Activated B cell treated with CpG ODN at 0.5 μM for 24 hours (primary cell): ENCODE results near the gene VAC14. TPM values are rescaled to one million over a fixed set of nuclear protein-coding genes. Genes with fewer than 3 reads are reported as not detected.
"Not testable (repeated sequence)": the region's sequence is repeated elsewhere in the genome, so short reads cannot be mapped to it uniquely, and the experiment has no call there.

Experiments used
- ATAC-seq: fragments of 200-7000 bp; cut with Tn5 transposase; one replicate; pipeline ENCODE4 v1.10.0; 2021; ENCODE audit warnings: low read depth, mild to moderate bottlenecking, moderate library complexity
- CTCF ChIA-PET: fragments of 350-600 bp; sonication (Branson Sonifier 250); formaldehyde crosslinking; loops from one replicate; lab custom pipeline; 2021; ENCODE audit warnings: antibody characterized with exemption; lab: Charles Lee
- POLR2A ChIA-PET: fragments of 350-600 bp; sonication (Branson Sonifier 250); formaldehyde crosslinking; loops from one replicate; lab custom pipeline; 2021; ENCODE audit warnings: antibody characterized with exemption; lab: Charles Lee
- DNase-seq: peaks from one replicate; pipeline ENCODE4 v3.0.0; 2022
- H3K27ac Mint-ChIP-seq: one replicate; pipeline ENCODE4 v1.8.0; 2020; ENCODE audit warnings: mixed read lengths
- H3K27me3 Mint-ChIP-seq: one replicate; pipeline ENCODE4 v1.8.0; 2021; ENCODE audit warnings: mixed read lengths
- H3K36me3 Mint-ChIP-seq: one replicate; pipeline ENCODE4 v1.8.0; 2021; ENCODE audit warnings: low read depth, mixed read lengths
- H3K4me1 Mint-ChIP-seq: one replicate; pipeline ENCODE4 v1.8.0; 2021; ENCODE audit warnings: mixed read lengths
- H3K4me3 Mint-ChIP-seq: one replicate; pipeline ENCODE4 v1.8.0; 2020; ENCODE audit warnings: mild to moderate bottlenecking, mixed read lengths
- H3K9me3 Mint-ChIP-seq: one replicate; pipeline ENCODE4 v1.8.0; 2020; ENCODE audit warnings: mixed read lengths
- intact Hi-C: fragments of 100-400 bp; cut with micrococcal nuclease; formaldehyde crosslinking; loops from one replicate; pipeline ENCODE4 v1.15.1; 2024
- total RNA-seq: library from RNA; stranded (reverse); gene quantifications from 2 replicates; pipeline ENCODE4 v1.2.3, GENCODE V29; 2022
- TF ChIP-seq, protein P1 (sequence below): fragments of 200-600 bp; IDR thresholded peaks from one replicate; pipeline ENCODE4 v1.8.0; 2022; ENCODE audit warnings: antibody characterized with exemption, mild to moderate bottlenecking

Gene VAC14
- total RNA-seq, 1 donor from 2014 or later = 53.4 TPM

DNA sequence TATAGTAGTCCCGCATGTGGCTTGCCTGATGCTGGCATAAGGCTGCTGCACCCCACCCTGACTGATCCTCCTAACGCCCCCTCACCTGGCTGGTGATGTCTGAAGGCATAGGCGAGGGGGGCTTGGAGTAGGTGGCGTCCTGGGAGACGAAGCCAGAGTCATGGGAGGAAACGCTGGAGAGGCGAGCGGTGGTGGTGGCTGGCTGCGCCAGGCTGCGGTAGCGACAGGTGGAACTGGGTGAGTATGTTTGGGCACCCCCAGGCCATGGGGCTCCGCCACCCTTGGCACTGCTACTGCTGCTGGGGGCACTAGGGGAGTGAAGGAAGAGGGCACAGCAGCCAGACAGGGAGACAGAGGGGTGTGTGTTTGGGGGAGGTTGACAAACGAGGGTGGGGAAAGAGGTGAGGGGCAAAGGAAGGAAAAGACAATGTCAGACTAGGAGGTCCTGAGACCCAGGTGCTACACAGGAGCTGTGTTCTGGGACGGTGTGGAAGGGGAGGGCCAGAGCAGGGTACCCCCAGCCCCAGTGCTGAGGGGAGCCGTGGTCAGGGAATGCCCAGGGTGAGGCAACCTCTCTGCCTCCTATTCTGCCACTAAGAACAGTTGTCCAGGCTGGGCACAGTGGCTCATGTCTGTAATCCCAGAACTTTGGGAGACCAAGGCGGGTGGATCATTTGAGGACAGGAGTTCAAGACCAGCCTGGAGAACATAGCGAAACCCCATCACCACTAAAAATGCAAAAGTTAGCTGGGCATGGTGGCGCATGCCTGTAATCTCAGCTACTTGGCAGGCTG, 126.5 kb downstream of the VAC14 start:
- intact Hi-C loops = no loop called here
- H3K4me3 Mint-ChIP-seq = no peak overlapping the region
- ChIA-PET POLR2A (no interaction called here), CTCF (no interaction called here)
- H3K27me3 Mint-ChIP-seq = no peaks in the 10 kb centered on the region
- no peaks in the 10 kb centered on the region for H3K36me3 Mint-ChIP-seq
- no peak for ATAC-seq
- TF ChIP-seq, protein P1, sequence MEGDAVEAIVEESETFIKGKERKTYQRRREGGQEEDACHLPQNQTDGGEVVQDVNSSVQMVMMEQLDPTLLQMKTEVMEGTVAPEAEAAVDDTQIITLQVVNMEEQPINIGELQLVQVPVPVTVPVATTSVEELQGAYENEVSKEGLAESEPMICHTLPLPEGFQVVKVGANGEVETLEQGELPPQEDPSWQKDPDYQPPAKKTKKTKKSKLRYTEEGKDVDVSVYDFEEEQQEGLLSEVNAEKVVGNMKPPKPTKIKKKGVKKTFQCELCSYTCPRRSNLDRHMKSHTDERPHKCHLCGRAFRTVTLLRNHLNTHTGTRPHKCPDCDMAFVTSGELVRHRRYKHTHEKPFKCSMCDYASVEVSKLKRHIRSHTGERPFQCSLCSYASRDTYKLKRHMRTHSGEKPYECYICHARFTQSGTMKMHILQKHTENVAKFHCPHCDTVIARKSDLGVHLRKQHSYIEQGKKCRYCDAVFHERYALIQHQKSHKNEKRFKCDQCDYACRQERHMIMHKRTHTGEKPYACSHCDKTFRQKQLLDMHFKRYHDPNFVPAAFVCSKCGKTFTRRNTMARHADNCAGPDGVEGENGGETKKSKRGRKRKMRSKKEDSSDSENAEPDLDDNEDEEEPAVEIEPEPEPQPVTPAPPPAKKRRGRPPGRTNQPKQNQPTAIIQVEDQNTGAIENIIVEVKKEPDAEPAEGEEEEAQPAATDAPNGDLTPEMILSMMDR = no peak
- no peak overlapping the region for H3K27ac Mint-ChIP-seq
- no peaks in the 10 kb centered on the region for H3K4me1 Mint-ChIP-seq
- no peak for DNase-seq
- no peaks in the 10 kb centered on the region for H3K9me3 Mint-ChIP-seq

DNA sequence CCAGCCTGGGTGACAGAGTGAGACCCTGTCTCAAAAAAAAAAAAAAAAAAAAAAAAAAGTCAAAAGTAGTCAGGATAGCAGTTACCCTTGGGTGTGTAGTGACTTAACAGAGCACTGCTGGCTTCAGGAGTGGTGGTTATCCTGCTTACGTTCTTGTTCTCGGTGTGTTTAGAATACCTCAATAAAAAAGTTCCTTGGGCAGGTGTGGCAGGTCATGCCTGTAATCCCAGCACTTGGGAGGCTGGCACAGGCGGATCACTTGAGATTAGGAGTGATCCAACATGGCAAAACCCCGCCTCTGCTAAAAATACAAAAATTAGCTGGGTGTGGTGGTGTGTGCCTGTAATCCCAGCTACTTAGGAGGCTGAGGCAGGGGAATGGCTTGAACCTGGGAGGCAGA, 130.0 kb downstream of the VAC14 start:
- intact Hi-C loops, POLR2A ChIA-PET, H3K9me3 Mint-ChIP-seq, H3K4me3 Mint-ChIP-seq, DNase-seq, CTCF ChIA-PET, H3K27ac Mint-ChIP-seq, H3K27me3 Mint-ChIP-seq, H3K36me3 Mint-ChIP-seq, H3K4me1 Mint-ChIP-seq, ATAC-seq: not testable (repeated sequence)

DNA sequence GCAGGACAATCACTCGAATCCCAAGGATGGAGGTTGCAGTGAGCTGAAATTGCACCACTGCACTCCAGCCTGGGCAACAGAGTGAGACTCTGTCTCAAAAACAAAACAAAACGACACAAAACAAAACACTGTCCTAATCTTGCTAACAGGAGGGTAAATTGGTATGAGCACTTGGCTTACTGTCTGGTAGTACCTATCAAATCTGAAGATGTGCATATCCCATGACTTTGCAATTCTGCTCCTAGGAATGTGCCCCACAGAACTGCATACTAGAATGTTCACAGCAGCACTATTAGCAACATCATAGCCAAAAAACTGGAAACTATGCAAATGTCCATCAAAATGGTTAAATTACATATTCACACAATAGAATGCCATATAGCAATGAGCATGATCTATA, 130.8 kb downstream of the VAC14 start:
- intact Hi-C loops = no loop called here
- TF ChIP-seq, protein P1 = no peak
- no peak for ATAC-seq
- H3K9me3 Mint-ChIP-seq = no peaks in the 10 kb centered on the region
- CTCF ChIA-PET = no interaction called here
- DNase-seq = no peak
- POLR2A ChIA-PET = no interaction called here
- H3K27me3 Mint-ChIP-seq = no peaks in the 10 kb centered on the region
- no peak overlapping the region for H3K4me3 Mint-ChIP-seq
- H3K27ac Mint-ChIP-seq = no peak overlapping the region
- peaks cover 11% of the 10 kb centered on the region for H3K36me3 Mint-ChIP-seq
- no peaks in the 10 kb centered on the region for H3K4me1 Mint-ChIP-seq

DNA sequence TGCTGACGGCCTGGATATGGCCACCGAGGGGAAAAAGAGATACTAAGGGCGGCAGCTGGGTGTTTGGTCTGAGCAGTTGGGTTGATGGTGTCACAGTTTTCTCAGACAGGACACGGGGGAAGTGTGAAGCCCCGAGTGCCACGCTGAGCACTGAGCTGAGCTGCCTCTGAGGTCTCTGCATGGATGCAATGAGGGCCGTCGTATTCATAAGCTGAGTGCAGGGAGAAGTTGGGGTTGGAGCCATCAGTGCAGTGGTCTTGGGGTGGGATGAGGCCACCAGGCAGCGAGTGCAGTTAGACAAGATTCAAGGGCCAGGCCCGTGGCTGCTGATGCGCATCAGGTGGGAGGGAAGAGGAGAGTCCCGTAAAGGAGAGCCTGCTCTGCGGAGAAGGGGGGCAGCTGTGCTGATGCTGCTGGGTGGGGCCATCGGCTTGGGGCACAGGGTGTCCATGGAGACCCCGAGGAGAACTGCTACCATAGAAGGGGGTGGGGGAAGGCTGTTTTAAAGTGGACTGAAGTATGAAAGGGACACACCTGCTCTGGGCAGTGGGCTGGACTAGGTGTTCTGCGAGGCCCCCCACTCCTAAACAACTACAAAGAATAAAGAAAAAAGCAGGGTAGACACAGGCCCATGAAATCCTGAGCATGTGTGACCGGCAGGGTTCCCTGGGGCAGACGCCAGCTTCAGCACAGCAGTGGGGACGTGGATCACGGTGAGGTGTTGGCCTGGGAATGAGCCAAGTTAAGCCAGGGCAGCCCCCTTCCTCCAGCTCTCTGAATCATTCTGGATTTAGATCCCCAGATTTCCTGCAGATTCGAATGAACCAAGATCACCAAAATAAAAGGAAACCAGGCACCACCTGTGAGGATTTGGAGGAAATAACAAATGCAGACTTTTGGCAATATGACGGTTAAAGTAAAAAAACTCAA, 134.9 kb downstream of the VAC14 start:
- Mint-ChIP-seq H3K9me3 (no peaks in the 10 kb centered on the region), H3K4me1 (no peaks in the 10 kb centered on the region), H3K36me3 (peaks cover 11% of the 10 kb centered on the region), H3K27me3 (no peaks in the 10 kb centered on the region), H3K4me3 (no peak overlapping the region), H3K27ac (no peak overlapping the region)
- intact Hi-C loops = no loop called here
- ATAC-seq = no peak
- DNase-seq = no peak
- ChIA-PET CTCF (interaction anchor here (0.6 kb wide), 1 partner anchor 13 kb away, joined by 3 read pairs; no protein-coding TSS in a partner anchor), POLR2A (no interaction called here)
- TF ChIP-seq, protein P1 = no peak

DNA sequence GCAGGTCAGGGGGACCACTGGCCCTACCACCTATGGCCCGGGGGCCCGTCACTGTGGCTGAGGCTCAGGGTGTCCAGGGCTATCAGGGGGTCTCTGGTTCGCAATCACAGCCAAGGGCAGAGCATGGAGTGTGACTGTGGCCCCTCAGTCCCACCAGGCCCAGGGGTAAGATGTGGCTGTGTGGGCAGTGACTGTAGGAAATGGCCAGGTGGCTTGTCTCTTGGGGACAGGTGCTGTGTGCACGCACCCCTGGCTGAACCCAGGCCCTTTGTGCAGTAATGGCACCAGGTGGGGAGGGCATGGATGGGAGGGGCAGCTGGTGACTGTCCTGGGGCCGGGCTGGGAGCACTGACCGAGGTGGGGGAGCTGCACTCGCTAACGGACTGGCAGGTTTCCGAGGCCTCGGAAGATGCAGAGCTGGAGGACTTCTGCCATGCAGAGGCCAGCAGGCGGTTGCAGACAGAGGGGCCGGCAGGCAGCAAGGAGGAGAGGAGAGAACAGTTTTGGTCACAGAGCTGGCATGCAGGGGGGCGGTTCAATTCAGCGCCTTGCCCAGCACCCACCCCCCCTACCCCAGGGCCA, 135.8 kb downstream of the VAC14 start:
- no peak for DNase-seq
- Mint-ChIP-seq H3K4me1 (no peaks in the 10 kb centered on the region), H3K27ac (no peak overlapping the region), H3K36me3 (peaks cover 11% of the 10 kb centered on the region), H3K27me3 (no peaks in the 10 kb centered on the region), H3K4me3 (no peak overlapping the region), H3K9me3 (no peaks in the 10 kb centered on the region)
- POLR2A ChIA-PET = no interaction called here
- CTCF ChIA-PET = interaction anchor here (0.6 kb wide), 1 partner anchor 12 kb away, joined by 3 read pairs; no protein-coding TSS in a partner anchor
- TF ChIP-seq, protein P1 = no peak
- no peak for ATAC-seq
- intact Hi-C loops = no loop called here
